ENCODE results near the gene PRXL2A. TPM values are rescaled to one million over a fixed set of nuclear protein-coding genes. Genes with fewer than 3 reads are reported as not detected.

PRXL2A gene
- total RNA-seq, 1 donor from 2014 or later = 29.9 TPM

- Histone ChIP-seq H3K36me3 (ENCODE audit: insufficient read depth, low read length) (no peaks in the 10 kb centered on the region), H3K79me2 (ENCODE audit: insufficient read depth, low read length) (no peaks in the 10 kb centered on the region), H3K4me3 (ENCODE audit: insufficient read depth, low read depth, low read length) (no peak overlapping the region), H2AFZ (ENCODE audit: low read depth, low read length) (no peak overlapping the region), H3K9ac (ENCODE audit: low read length) (no peak overlapping the region), H4K20me1 (ENCODE audit: insufficient read depth, low read length) (no peaks in the 10 kb centered on the region), H3K4me2 (ENCODE audit: low read length) (no peak overlapping the region), H3K9me3 (ENCODE audit: insufficient read depth, low read depth, low read length) (no peaks in the 10 kb centered on the region), H3K27ac (ENCODE audit: low read depth, low read length) (no peak overlapping the region), H3K4me1 (ENCODE audit: insufficient read depth, low read length) (peaks cover 26% of the 10 kb centered on the region), H3K27me3 (ENCODE audit: insufficient read depth, low read length) (no peaks in the 10 kb centered on the region)
- no peaks in the 10 kb centered on the region for H3K9me3 Mint-ChIP-seq (ENCODE audit: unreplicated experiment)
- no peak overlapping the region for H3K27ac Mint-ChIP-seq (ENCODE audit: unreplicated experiment)
- peaks cover 5% of the 10 kb centered on the region for H3K36me3 Mint-ChIP-seq (ENCODE audit: low read depth, unreplicated experiment)
- no peak for TF ChIP-seq CTCF (IDR thresholded peaks at IDR 0.05; ENCODE audit: insufficient read depth, low read depth, low read length)
- no peak for TF ChIP-seq EZH2 (IDR thresholded peaks at IDR 0.05; ENCODE audit: insufficient read depth, low read length)
- H3K27me3 Mint-ChIP-seq (ENCODE audit: low read depth, unreplicated experiment) = peaks cover 7% of the 10 kb centered on the region
- H3K4me1 Mint-ChIP-seq (ENCODE audit: low read depth, unreplicated experiment) = peaks cover 19% of the 10 kb centered on the region
- no peak for FAIRE-seq
- no peak for DNase-seq (ENCODE audit: low read depth)
- H3K4me3 Mint-ChIP-seq (ENCODE audit: unreplicated experiment) = no peak overlapping the region
Observed at GRCh38 chr10:80410578-80411145, 2.3 kb downstream of the PRXL2A start.

GRCh38 chr10:80411267-80411668, 2.9 kb downstream of the PRXL2A start:
- no peak overlapping the region for H3K27ac Mint-ChIP-seq (ENCODE audit: unreplicated experiment)

More at GRCh38 chr10:80411267-80411668, 2.9 kb downstream of the PRXL2A start:
- no peak overlapping the region for H2AFZ ChIP-seq (ENCODE audit: low read depth, low read length)
- FAIRE-seq = no peak
- H3K4me1 ChIP-seq (ENCODE audit: insufficient read depth, low read length) = peaks cover 26% of the 10 kb centered on the region
- no peak overlapping the region for H3K4me3 Mint-ChIP-seq (ENCODE audit: unreplicated experiment)
- H3K27me3 Mint-ChIP-seq (ENCODE audit: low read depth, unreplicated experiment) = peaks cover 6% of the 10 kb centered on the region
- no peak overlapping the region for H3K27ac ChIP-seq (ENCODE audit: low read depth, low read length)
- H3K9me3 ChIP-seq (ENCODE audit: insufficient read depth, low read depth, low read length) = no peaks in the 10 kb centered on the region
- H4K20me1 ChIP-seq (ENCODE audit: insufficient read depth, low read length) = no peaks in the 10 kb centered on the region
- TF ChIP-seq CTCF (IDR thresholded peaks at IDR 0.05; ENCODE audit: insufficient read depth, low read depth, low read length) = no peak
- no peak for TF ChIP-seq EZH2 (IDR thresholded peaks at IDR 0.05; ENCODE audit: insufficient read depth, low read length)
- no peaks in the 10 kb centered on the region for H3K79me2 ChIP-seq (ENCODE audit: insufficient read depth, low read length)
- peaks cover 22% of the 10 kb centered on the region for H3K4me1 Mint-ChIP-seq (ENCODE audit: low read depth, unreplicated experiment)
- H3K4me3 ChIP-seq (ENCODE audit: insufficient read depth, low read depth, low read length) = no peak overlapping the region
- H3K9ac ChIP-seq (ENCODE audit: low read length) = no peak overlapping the region
- H3K36me3 Mint-ChIP-seq (ENCODE audit: low read depth, unreplicated experiment) = peaks cover 5% of the 10 kb centered on the region
- no peaks in the 10 kb centered on the region for H3K36me3 ChIP-seq (ENCODE audit: insufficient read depth, low read length)
- no peaks in the 10 kb centered on the region for H3K27me3 ChIP-seq (ENCODE audit: insufficient read depth, low read length)
- no peak overlapping the region for H3K4me2 ChIP-seq (ENCODE audit: low read length)
- H3K9me3 Mint-ChIP-seq (ENCODE audit: unreplicated experiment) = no peaks in the 10 kb centered on the region
- no peak for DNase-seq (ENCODE audit: low read depth)
